Stimulated activated CD8-positive, alpha-beta memory T cell treated with anti-CD3 and anti-CD28 coated beads, Interleukin-7, amount 100 ng/mL, for 48 hours (primary cell): Measurements from ENCODE around the gene SSNA1.
A peak's percentile ranks its signal among the peaks of the same experiment; 100 is the strongest.

ENCODE experiments used
- DNase-seq, 2 donors: peaks; one replicate each; pipeline ENCODE4 v3.0.0-alpha.2; 2020; ENCODE audit warnings: low read depth in 1 of 2; ENCODE audit errors: extremely low read depth in 1 of 2

SSNA1 gene, protein sequence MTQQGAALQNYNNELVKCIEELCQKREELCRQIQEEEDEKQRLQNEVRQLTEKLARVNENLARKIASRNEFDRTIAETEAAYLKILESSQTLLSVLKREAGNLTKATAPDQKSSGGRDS

DNA sequence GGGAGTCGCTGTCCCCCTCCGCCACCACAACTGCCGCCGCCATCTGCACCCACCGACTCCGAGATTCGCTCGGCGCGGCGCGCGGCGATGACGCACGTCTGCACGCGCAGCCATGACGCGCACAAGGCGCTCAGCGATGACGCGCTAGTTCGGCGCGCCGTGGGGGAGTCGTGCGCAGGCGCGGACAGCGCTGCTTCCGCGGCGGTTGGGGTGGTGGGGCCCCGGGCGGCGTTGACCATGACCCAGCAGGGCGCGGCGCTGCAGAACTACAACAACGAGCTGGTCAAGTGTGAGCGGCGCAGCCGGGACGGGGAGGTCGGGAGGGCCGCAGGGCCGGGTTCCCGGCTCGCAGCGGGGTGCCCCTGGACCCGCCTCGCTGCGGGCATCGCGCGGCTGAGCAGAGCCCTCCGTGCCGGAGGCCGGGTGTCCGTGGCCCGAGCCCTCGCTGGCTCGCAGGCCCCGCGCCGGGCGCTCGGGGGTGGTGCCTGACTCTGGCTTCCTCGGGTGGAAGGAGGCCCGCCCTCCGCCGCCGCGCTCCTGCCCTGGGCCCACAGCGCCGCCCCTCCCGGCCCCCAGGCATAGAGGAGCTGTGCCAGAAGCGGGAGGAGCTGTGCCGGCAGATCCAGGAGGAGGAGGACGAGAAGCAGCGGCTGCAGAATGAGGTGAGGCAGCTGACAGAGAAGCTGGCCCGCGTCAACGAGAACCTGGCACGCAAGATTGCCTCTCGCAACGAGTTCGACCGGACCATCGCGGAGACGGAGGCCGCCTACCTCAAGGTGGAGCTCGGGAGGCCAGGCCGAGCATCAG is at the start of gene SSNA1, which contains the start of gene ANAPC2:
Gene SSNA1, plus strand, starts transcription at position 187 of the 807 bp plus-strand sequence. Its CDS starts 51 bp downstream, at position 238.
Gene ANAPC2, minus strand, starts transcription at position 71 of the 807 bp plus-strand sequence. Its CDS starts 28 bp downstream, at position 43.
- DNase-seq = peak; percentile 82 to 94

- DNase-seq = no peak
Observed at GRCh38 chr9:137138722-137139467, 49.6 kb upstream of the SSNA1 start, which contains the start of gene GRIN1. Gene GRIN1 (plus strand): TSS chr9:137139154. CDS start chr9:137139487, 333 bp downstream.

- DNase-seq = no peak
Observed at GRCh38 chr9:137139468-137140150, 48.9 kb upstream of the SSNA1 start.

DNA sequence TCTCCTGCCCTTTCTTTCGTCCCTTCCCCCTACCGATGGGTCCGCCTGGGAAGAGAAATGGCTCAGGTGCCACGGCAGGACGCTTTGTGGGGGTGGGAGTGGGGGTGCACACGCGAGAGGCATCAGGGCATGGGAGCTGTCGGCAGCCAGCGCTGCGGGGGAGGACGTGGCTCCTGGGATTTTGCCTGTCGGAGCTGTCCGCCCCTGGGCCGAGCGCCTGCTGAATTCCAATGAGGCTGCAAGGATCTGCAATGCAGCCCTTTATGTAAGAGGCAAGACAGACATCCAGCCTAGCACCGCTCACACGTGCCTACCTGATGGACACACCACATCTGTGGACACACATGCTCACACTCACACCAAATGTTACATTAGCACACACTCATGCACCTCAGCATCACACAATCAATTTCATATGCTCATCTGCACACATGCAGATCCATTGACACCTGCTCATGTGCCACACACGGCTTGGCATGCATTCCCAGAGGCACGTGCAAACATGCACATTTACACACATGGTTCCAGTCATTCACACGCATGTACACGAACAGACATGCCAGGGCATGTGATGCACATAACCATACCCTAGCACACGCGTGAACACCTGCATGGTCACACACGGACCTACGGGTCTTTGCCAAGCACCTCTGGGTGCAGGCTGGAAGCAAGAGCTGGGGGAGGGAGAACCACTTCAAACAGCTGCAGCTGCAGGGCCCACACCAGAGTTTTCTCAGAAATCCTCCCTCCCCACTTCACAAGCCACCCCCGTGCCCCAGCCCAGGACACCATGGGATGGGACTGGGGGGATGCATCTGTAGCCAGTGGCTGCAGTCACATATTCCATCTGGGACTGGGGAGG is 48.1 kb upstream of the SSNA1 start:
- no peak for DNase-seq

- no peak for DNase-seq
Observed at GRCh38 chr9:137141050-137141810, 47.2 kb upstream of the SSNA1 start.

GRCh38 chr9:137141976-137142936 is 46.2 kb upstream of the SSNA1 start:
- no peak for DNase-seq

- DNase-seq = no peak
Observed at GRCh38 chr9:137143459-137143858, 45.0 kb upstream of the SSNA1 start.

DNA sequence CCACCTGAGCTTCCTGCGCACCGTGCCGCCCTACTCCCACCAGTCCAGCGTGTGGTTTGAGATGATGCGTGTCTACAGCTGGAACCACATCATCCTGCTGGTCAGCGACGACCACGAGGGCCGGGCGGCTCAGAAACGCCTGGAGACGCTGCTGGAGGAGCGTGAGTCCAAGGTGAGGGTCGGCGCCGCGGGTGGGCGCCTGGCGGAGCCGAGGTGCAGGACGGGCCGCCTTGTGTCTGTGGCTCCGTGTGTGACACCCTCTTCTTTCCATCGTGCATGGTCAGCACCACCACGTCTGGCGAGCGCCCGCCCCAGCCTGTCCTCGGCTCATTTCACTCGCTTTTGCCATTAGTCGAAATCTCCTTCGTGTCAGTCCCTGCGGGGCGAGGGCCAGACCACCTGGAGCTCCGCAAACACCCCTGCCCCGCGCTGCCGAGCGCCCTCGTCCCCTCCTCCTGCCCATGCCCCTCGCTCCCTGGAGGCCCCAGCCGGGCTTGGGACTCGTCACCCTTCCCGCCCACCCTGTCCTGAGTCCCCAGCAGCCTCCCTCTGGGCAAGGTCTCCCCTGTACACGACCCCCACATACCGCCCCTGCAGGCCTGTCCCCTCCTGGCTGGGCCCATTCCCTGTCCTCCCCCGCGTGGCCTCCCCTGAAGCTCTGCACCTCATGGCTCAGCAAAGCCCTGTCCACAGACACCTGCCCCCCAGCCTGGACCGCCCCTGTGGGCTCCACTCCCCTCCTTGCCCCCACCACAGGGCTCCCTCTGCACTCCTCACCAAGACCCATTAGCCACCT is 42.5 kb upstream of the SSNA1 start:
- no peak for DNase-seq

DNA sequence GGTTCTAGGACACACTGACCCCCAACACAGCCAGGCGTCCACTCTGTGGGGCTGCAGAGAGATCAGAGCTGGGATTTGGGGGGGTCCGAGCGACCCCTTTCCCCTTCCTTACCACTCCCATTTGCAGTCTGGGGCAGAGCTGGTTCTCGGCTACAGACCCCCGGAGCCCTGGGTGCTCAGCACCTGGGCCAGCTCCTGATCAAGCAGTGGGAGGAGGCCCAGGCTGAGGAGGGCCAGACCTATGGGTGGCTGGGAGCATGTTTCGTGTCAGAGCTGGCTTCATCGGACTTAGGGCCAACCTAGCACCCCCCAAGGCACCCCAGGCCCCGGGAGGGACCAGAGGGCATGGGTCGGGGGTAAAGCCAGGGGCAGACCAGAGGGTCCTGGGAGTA is 42.0 kb upstream of the SSNA1 start:
- DNase-seq = no peak

DNA sequence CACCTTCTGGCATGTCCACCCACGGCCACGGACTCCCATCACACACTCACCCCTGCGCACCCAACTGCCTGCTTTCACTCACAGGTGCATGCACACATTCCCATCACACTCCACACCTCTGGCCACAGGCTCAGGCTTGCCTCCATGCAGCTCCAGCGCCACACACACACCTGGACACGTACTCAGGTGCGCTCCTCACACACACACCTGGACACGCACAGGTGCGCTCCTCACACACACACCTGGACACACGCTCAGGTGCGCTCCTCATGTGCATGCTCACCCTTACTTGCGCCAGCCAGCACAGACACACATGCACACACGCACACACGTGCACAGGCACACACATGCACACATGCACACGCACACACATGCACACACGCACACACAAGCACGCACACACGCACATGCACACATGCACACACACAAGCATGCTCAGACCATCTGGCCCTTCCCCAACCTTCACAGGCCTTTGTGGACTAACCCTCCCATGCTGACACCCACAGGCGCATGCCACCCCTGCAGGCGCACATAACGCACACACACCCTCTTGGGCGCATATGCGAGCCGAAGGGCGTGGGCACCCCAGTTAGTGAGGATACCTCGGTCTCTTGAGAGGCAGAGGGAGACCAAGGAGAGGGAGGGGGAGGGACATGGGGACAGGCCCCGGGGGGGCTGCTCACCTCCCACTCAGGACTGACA is 41.2 kb upstream of the SSNA1 start:
- DNase-seq = no peak

GRCh38 chr9:137147793-137148160 is 40.7 kb upstream of the SSNA1 start:
- no peak for DNase-seq

GRCh38 chr9:137148242-137148641 is 40.2 kb upstream of the SSNA1 start:
- no peak for DNase-seq

DNA sequence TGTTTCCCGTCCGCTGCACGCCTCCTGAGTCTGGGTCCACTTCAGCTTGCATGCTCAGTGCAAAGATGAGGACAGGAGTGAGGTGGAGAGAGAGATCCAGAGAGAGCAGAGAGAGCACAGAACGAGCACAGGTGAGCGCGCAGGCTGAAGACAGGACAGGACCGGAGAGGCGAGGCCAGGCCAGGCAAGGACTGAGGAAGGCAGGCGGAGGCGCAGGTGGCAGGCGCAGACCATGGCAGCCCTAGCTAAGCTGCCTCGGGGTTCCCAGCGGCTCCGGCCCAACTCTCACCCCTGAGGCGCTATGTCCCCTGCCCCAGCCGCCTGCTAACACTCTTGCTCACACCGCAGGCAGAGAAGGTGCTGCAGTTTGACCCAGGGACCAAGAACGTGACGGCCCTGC is 39.8 kb upstream of the SSNA1 start:
- DNase-seq = no peak

GRCh38 chr9:137149363-137149762 is 39.1 kb upstream of the SSNA1 start:
- no peak for DNase-seq

- DNase-seq = no peak
Observed at GRCh38 chr9:137149942-137150616, 38.4 kb upstream of the SSNA1 start.
